HepG2 (cell line): Measurements from ENCODE around the gene AKR1C2. TPM values are rescaled to one million over a fixed set of nuclear protein-coding genes. Genes with fewer than 3 reads are reported as not detected.

ENCODE experiments used
- ATAD3A ChIP-seq: sonication (generic); formaldehyde crosslinking; IDR thresholded peaks from 2 replicates; pipeline ENCODE4 v1.4.0; 2020; ENCODE audit warnings: missing genetic modification reagents
- DMTF1 ChIP-seq: sonication (generic); formaldehyde crosslinking; IDR thresholded peaks from 2 replicates; pipeline ENCODE4 v1.4.0; 2020; ENCODE audit warnings: mild to moderate bottlenecking, missing genetic modification reagents
- EZH2 ChIP-seq: conservative IDR thresholded peaks from 2 replicates; pipeline ENCODE4 v1.6.1; 2012; ENCODE audit warnings: mild to moderate bottlenecking, low read depth, low read length, moderate library complexity
- MXD4 ChIP-seq: IDR thresholded peaks from 2 replicates; pipeline ENCODE4 v1.6.1; 2016; ENCODE audit warnings: mild to moderate bottlenecking, missing biosample characterization, missing genetic modification reagents
- MYNN ChIP-seq: sonication (generic); formaldehyde crosslinking; IDR thresholded peaks from 2 replicates; pipeline ENCODE4 v1.4.0; 2020; ENCODE audit warnings: mild to moderate bottlenecking, low read depth, missing genetic modification reagents
- NR2F6 ChIP-seq, 2 experiments: IDR thresholded peaks; 2 replicates each; pipeline ENCODE4 v1.6.1; 2016; ENCODE audit warnings: antibody characterized with exemption in 1 of 2, mild to moderate bottlenecking in 1 of 2
- PRPF4 ChIP-seq: fragments of 200-400 bp; formaldehyde crosslinking; IDR thresholded peaks from 2 replicates; pipeline ENCODE4 v1.6.1; 2016; ENCODE audit warnings: low read length, low read depth; ENCODE audit not compliant: poor library complexity, severe bottlenecking
- RXRB ChIP-seq: IDR thresholded peaks from 2 replicates; pipeline ENCODE4 v1.6.1; 2016; ENCODE audit warnings: borderline replicate concordance, missing genetic modification reagents, missing compliant biosample characterization
- SOX13 ChIP-seq, 3 experiments: fragments of 450-650 bp in 1 of 3; sonication (generic) in 1 of 3; formaldehyde crosslinking in 1 of 3; IDR thresholded peaks in 2 of 3; conservative IDR thresholded peaks in 1 of 3; 2 replicates each; pipeline versions ENCODE4 v1.5.0 to v1.6.1; 2016 to 2020; ENCODE audit warnings: antibody characterized with exemption in 1 of 3, mild to moderate bottlenecking in 1 of 3, missing compliant biosample characterization in 1 of 3, missing genetic modification reagents in 1 of 3, moderate library complexity in 1 of 3
- TP53 ChIP-seq: sonication (generic); formaldehyde crosslinking; conservative IDR thresholded peaks from 2 replicates; pipeline ENCODE4 v1.4.0; 2020; ENCODE audit warnings: missing genetic modification reagents
- TRAFD1 ChIP-seq: sonication (generic); formaldehyde crosslinking; IDR thresholded peaks from 2 replicates; pipeline ENCODE4 v1.5.1; 2020; ENCODE audit warnings: missing genetic modification reagents, mild to moderate bottlenecking, borderline replicate concordance
- ZBTB10 ChIP-seq: sonication (generic); formaldehyde crosslinking; IDR thresholded peaks from 2 replicates; pipeline ENCODE4 v1.4.0; 2020; ENCODE audit warnings: missing genetic modification reagents, borderline replicate concordance
- ZFP36L2 ChIP-seq: sonication (generic); formaldehyde crosslinking; IDR thresholded peaks from 2 replicates; pipeline ENCODE4 v1.4.0; 2020; ENCODE audit warnings: missing genetic modification reagents
- ZNF235 ChIP-seq: sonication (generic); formaldehyde crosslinking; IDR thresholded peaks from 2 replicates; pipeline ENCODE4 v1.8.1; 2023; ENCODE audit warnings: mild to moderate bottlenecking, missing genetic modification reagents, borderline replicate concordance
- ZNF260 ChIP-seq: sonication (generic); formaldehyde crosslinking; IDR thresholded peaks from 2 replicates; pipeline ENCODE4 v1.4.0; 2020; ENCODE audit warnings: missing genetic modification reagents, low read depth, mild to moderate bottlenecking, borderline replicate concordance
- ZNF292 ChIP-seq: sonication (generic); formaldehyde crosslinking; IDR thresholded peaks from 2 replicates; pipeline ENCODE4 v1.8.1; 2022; ENCODE audit warnings: mild to moderate bottlenecking, low read depth, missing genetic modification reagents, borderline replicate concordance
- ZNF598 ChIP-seq: sonication (generic); formaldehyde crosslinking; IDR thresholded peaks from 2 replicates; pipeline ENCODE4 v1.5.1; 2020; ENCODE audit warnings: mild to moderate bottlenecking, missing genetic modification reagents, borderline replicate concordance
- ZNF660 ChIP-seq: sonication (generic); formaldehyde crosslinking; IDR thresholded peaks from 2 replicates; pipeline ENCODE4 v1.5.1; 2020; ENCODE audit warnings: mild to moderate bottlenecking, low read depth, missing genetic modification reagents, borderline replicate concordance
- ZNF781 ChIP-seq: sonication (generic); formaldehyde crosslinking; IDR thresholded peaks from 2 replicates; pipeline ENCODE4 v1.5.1; 2020; ENCODE audit warnings: borderline replicate concordance, mild to moderate bottlenecking, missing genetic modification reagents; ENCODE audit errors: not compliant biosample characterization
- ZNF816 ChIP-seq: sonication (generic); formaldehyde crosslinking; IDR thresholded peaks from 2 replicates; pipeline ENCODE4 v1.8.0; 2022; ENCODE audit warnings: missing genetic modification reagents, mild to moderate bottlenecking, borderline replicate concordance
- ZNF891 ChIP-seq: sonication (generic); formaldehyde crosslinking; IDR thresholded peaks from 2 replicates; pipeline ENCODE4 v1.5.0; 2020; ENCODE audit warnings: mild to moderate bottlenecking, missing genetic modification reagents
- ZSCAN22 ChIP-seq: sonication (generic); formaldehyde crosslinking; IDR thresholded peaks from 2 replicates; pipeline ENCODE4 v1.4.0; 2020; ENCODE audit warnings: mild to moderate bottlenecking, missing genetic modification reagents
- polyA plus RNA-seq, 8 experiments: library from polyadenylated mRNA; depleted of rRNA in 3 of 8; stranded (reverse) in 7 of 8; unstranded in 1 of 8; fragments of >200 nt; fragmentation: Illumina TruSeq in 4 of 8; extraction: Trizol in 4 of 8; gene quantifications; 2 replicates each; pipeline versions ENCODE4 v1.2.1 to v1.2.3, GENCODE V29; 2011 to 2016; ENCODE audit warnings: low read depth in 4 of 8, missing spikeins in 1 of 8, mixed read lengths in 1 of 8; ENCODE audit not compliant: insufficient read depth in 1 of 8
- total RNA-seq, 5 experiments: library from RNA; depleted of rRNA; stranded (reverse); fragments of >200 nt; fragmentation: Illumina TruSeq; extraction: Trizol; gene quantifications; 2 replicates each; pipeline ENCODE4 v1.2.3, GENCODE V29; 2016; ENCODE audit warnings: low read depth in 1 of 5

The AKR1C2 gene
- total and polyA plus RNA-seq, 2 of the 13 experiments (the other 11 are each of a cell fraction or from before 2014, with no cell fraction given) = 140 to 900 TPM

DNA sequence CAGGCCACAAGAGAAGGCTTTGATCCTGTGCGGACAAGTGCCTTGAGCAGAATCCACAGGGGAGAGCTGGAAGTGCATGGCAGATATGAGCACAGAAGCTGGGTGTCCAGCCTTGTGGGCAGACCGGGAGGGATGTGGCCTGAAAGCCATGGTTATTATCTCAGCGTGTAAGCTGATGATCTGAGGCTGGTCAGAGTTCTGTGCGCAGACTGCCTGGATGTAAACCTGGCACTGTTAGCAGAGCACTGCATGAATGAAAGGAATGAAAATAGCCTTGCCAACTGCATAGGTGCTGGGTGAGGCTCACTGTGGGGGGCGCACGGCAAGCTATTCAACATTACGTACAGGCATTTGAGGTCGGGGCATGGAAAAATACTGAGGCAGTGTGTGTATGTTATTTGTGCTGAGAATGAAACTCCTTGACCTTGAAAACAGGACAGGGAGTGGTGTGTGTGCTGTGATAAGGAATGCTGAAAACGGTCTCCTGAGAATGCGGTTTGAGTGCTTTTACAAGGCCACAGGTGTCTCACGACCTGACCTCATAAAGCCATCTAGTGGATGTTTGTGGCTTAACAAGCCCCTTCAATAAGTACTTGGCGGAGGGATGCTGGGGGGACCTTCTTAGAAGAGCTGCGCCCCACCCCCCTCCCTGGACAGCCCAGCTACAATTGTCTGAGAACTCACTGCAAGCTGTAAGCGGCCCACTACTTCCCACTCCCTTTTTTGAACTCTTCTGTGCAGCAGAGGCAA, 21.8 kb downstream of the AKR1C2 start (continued):
- TF ChIP-seq TRAFD1 (CRISPR knock-in tag) = no peak
- peak; percentile 48 for TF ChIP-seq PRPF4
- peak; percentile 27; the same call in 1 of the 2 replicates for TF ChIP-seq RXRB (CRISPR knock-in tag)
- no peak for TF ChIP-seq ZNF598 (CRISPR knock-in tag)
- TF ChIP-seq NR2F6 (IDR thresholded peaks at IDR 0.05) = peak; percentile 60; the same call in 1 of the 2 replicates
- peak; percentile 39; the same call in 1 of the 2 replicates for TF ChIP-seq NR2F6 (CRISPR knock-in tag; IDR thresholded peaks at IDR 0.05)
- no peak; the same call in 1 of the 2 replicates for TF ChIP-seq ZNF292 (CRISPR knock-in tag)
- no peak for TF ChIP-seq ZNF235 (CRISPR knock-in tag)
- no peak for TF ChIP-seq ZNF260 (CRISPR knock-in tag)
- no peak; the same call in 1 of the 2 replicates for TF ChIP-seq SOX13 (IDR thresholded peaks at IDR 0.05)
- TF ChIP-seq SOX13 (CRISPR knock-in tag; conservative IDR thresholded peaks at IDR 0.05 in 1 of 2, IDR thresholded peaks at IDR 0.05 in 1 of 2) = 0 out of 4 replicates have a peak, but pooled peaks have one; percentile 8 to 33
- TF ChIP-seq ZNF891 (CRISPR knock-in tag) = no peak
- TF ChIP-seq TP53 (CRISPR knock-in tag) = no peak
- TF ChIP-seq EZH2 = no peak
- no peak for TF ChIP-seq ZSCAN22 (CRISPR knock-in tag)
- TF ChIP-seq DMTF1 (CRISPR knock-in tag) = no peak
- TF ChIP-seq ATAD3A = no peak
- peak; percentile 88; the same call in 1 of the 2 replicates for TF ChIP-seq MYNN
- TF ChIP-seq MXD4 (CRISPR knock-in tag) = no peak
- peak; percentile 65; the same call in 1 of the 2 replicates for TF ChIP-seq ZBTB10
- TF ChIP-seq ZFP36L2 (CRISPR knock-in tag) = no peak
- TF ChIP-seq ZNF781 (CRISPR knock-in tag) = no peak
- no peak for TF ChIP-seq ZNF816 (CRISPR knock-in tag)
- TF ChIP-seq ZNF660 (CRISPR knock-in tag) = no peak
